ENCODE measurements around the gene CLSTN2. TPM values are rescaled to one million over a fixed set of nuclear protein-coding genes. Genes with fewer than 3 reads are reported as not detected.

CLSTN2 gene
- total RNA-seq, 2 donors from 2014 or later = 13.6 to 28.3 TPM

- Histone ChIP-seq H3K36me3 (no peaks in the 10 kb centered on the region), H3K4me1 (peaks cover 0 to 17% of the 10 kb centered on the region in 2 donors), H3K27ac (no peak overlapping the region), H3K4me3 (no peak overlapping the region), H3K27me3 (no peaks in the 10 kb centered on the region), H3K9me3 (no peaks in the 10 kb centered on the region)
- TF ChIP-seq CTCF (IDR thresholded peaks at IDR 0.05) = no peak
- DNase-seq (ENCODE audit: low spot score) = peak; percentile 30
Measured at GRCh38 chr3:140424726-140425125, 489.7 kb downstream of the CLSTN2 start.

GRCh38 chr3:140427786-140428185 is 492.8 kb downstream of the CLSTN2 start:
- peaks cover 0 to 6% of the 10 kb centered on the region in 2 donors for H3K4me1 ChIP-seq

GRCh38 chr3:140428380-140428779 is 493.4 kb downstream of the CLSTN2 start:
- Histone ChIP-seq H3K27ac (no peak overlapping the region), H3K27me3 (no peaks in the 10 kb centered on the region)

More at GRCh38 chr3:140427786-140428185, 492.8 kb downstream of the CLSTN2 start:
- Histone ChIP-seq H3K4me3 (no peak overlapping the region), H3K36me3 (no peaks in the 10 kb centered on the region), H3K27ac (no peak overlapping the region), H3K27me3 (no peaks in the 10 kb centered on the region), H3K9me3 (no peaks in the 10 kb centered on the region)
- peak; percentile 28 for DNase-seq (ENCODE audit: low spot score)
- no peak for TF ChIP-seq CTCF (IDR thresholded peaks at IDR 0.05)

GRCh38 chr3:140429791-140430190 is 494.8 kb downstream of the CLSTN2 start:
- H3K27ac ChIP-seq = no peak overlapping the region
- peak; percentile 23 for DNase-seq (ENCODE audit: low spot score)
- TF ChIP-seq CTCF (IDR thresholded peaks at IDR 0.05) = no peak
- no peak overlapping the region for H3K4me3 ChIP-seq
- no peaks in the 10 kb centered on the region for H3K27me3 ChIP-seq
- no peaks in the 10 kb centered on the region for H3K4me1 ChIP-seq
- no peaks in the 10 kb centered on the region for H3K36me3 ChIP-seq
- no peaks in the 10 kb centered on the region for H3K9me3 ChIP-seq

More at GRCh38 chr3:140428380-140428779, 493.4 kb downstream of the CLSTN2 start:
- TF ChIP-seq CTCF (IDR thresholded peaks at IDR 0.05) = no peak
- DNase-seq (ENCODE audit: low spot score) = no peak
- H3K4me3 ChIP-seq = no peak overlapping the region
- no peaks in the 10 kb centered on the region for H3K9me3 ChIP-seq
- H3K36me3 ChIP-seq = no peaks in the 10 kb centered on the region
- peaks cover 0 to 4% of the 10 kb centered on the region in 2 donors for H3K4me1 ChIP-seq

GRCh38 chr3:140430494-140430893 is 495.5 kb downstream of the CLSTN2 start:
- Histone ChIP-seq H3K4me1 (no peaks in the 10 kb centered on the region), H3K9me3 (no peaks in the 10 kb centered on the region), H3K4me3 (no peak overlapping the region), H3K27me3 (no peaks in the 10 kb centered on the region), H3K27ac (no peak overlapping the region), H3K36me3 (no peaks in the 10 kb centered on the region)
- no peak for TF ChIP-seq CTCF (IDR thresholded peaks at IDR 0.05)
- DNase-seq (ENCODE audit: low spot score) = peak; percentile 21

GRCh38 chr3:140432229-140432669 is 497.3 kb downstream of the CLSTN2 start:
- Histone ChIP-seq H3K9me3 (no peaks in the 10 kb centered on the region), H3K27ac (no peak overlapping the region), H3K36me3 (no peaks in the 10 kb centered on the region), H3K27me3 (no peaks in the 10 kb centered on the region), H3K4me1 (no peaks in the 10 kb centered on the region), H3K4me3 (no peak overlapping the region)
- no peak for TF ChIP-seq CTCF (IDR thresholded peaks at IDR 0.05)
- peak; percentile 32 for DNase-seq (ENCODE audit: low spot score)

Data from right atrium auricular region (tissue), 2 donors.